Urinary bladder (tissue), 4 donors: ENCODE results near the gene PPP4C. TPM values are rescaled to one million over a fixed set of nuclear protein-coding genes. Genes with fewer than 3 reads are reported as not detected.

ENCODE experiments used
- DNase-seq: peaks from one replicate; pipeline ENCODE4 v3.0.0-alpha.2; 2015; ENCODE audit errors: extremely low spot score
- H3K27ac ChIP-seq: one replicate; pipeline ENCODE4 v1.5.1; 2013; ENCODE audit warnings: low read depth, mild to moderate bottlenecking, moderate library complexity
- H3K36me3 ChIP-seq: one replicate; pipeline ENCODE4 v1.6.1; 2013; ENCODE audit warnings: mild to moderate bottlenecking, moderate library complexity; ENCODE audit not compliant: insufficient read depth
- H3K4me1 ChIP-seq: one replicate; pipeline ENCODE4 v1.6.1; 2013; ENCODE audit warnings: mild to moderate bottlenecking, moderate library complexity; ENCODE audit not compliant: insufficient read depth
- H3K4me3 ChIP-seq: one replicate; pipeline ENCODE4 v1.5.1; 2013; ENCODE audit warnings: low read depth, low read length
- WGBS: extraction: QIAGEN DNeasy Blood & Tissue Kit; methylation state at CpG from one replicate; pipeline ENCODE4 v1.1.7; 2013; 5-methylcytosine and 5-hydroxymethylcytosine counted together
- polyA plus RNA-seq: library from polyadenylated mRNA; stranded (reverse); fragments of 200-250 nt; gene quantifications from one replicate; pipeline ENCODE4 v1.2.3, GENCODE V29; 2013
- total RNA-seq: library from RNA; depleted of rRNA; stranded (reverse); fragments of >200 nt; gene quantifications from one replicate; pipeline ENCODE4 v1.2.3, GENCODE V29; 2014
- donor health status: healthy with polysubstance abuse.
- donor health status: healthy.

Gene PPP4C
- total and polyA plus RNA-seq, 2 donors = 56.2 to 93.8 TPM

GRCh38 chr16:30065102-30065942 lies 10.5 kb upstream of the PPP4C start, which contains the start of gene ALDOA:
ALDOA (plus strand) TSS chr16:30065760; CDS start chr16:30066898, 1,138 bp downstream.
- Histone ChIP-seq H3K4me1 (no peaks in the 10 kb centered on the region), H3K36me3 (peaks cover 9% of the 10 kb centered on the region), H3K27ac (peak within 1 kb of the TSS; percentile 99), H3K4me3 (peak within 1 kb of the TSS; percentile 87)
- WGBS = under 1% methylated on average over 99 of the region's 99 CpGs
- peak; percentile 92 for DNase-seq

- Histone ChIP-seq H3K27ac (peak overlapping the region; percentile 99), H3K4me1 (no peaks in the 10 kb centered on the region), H3K4me3 (peak overlapping the region; percentile 87), H3K36me3 (peaks cover 10% of the 10 kb centered on the region)
- no peak for DNase-seq
- under 1% methylated on average over 44 of the region's 44 CpGs for WGBS
These were observed 9.6 kb upstream of the PPP4C start for GRCh38 chr16:30065943-30066760.

GRCh38 chr16:30066761-30067583 lies 8.8 kb upstream of the PPP4C start:
- peak overlapping the region; percentile 99 for H3K27ac ChIP-seq
- no peak for DNase-seq
- no peaks in the 10 kb centered on the region for H3K4me1 ChIP-seq
- H3K4me3 ChIP-seq = peak overlapping the region; percentile 87
- peaks cover 10% of the 10 kb centered on the region for H3K36me3 ChIP-seq
- WGBS = 30% methylated on average over 21 of the region's 21 CpGs

- WGBS = 67% methylated on average over 6 of the region's 6 CpGs
- Histone ChIP-seq H3K27ac (no peak overlapping the region), H3K4me1 (no peaks in the 10 kb centered on the region), H3K36me3 (peaks cover 10% of the 10 kb centered on the region), H3K4me3 (no peak overlapping the region)
- DNase-seq = no peak
These were observed 8.2 kb upstream of the PPP4C start for GRCh38 chr16:30067584-30067916.

- 82% methylated on average over 9 of the region's 9 CpGs for WGBS
- Histone ChIP-seq H3K4me3 (no peak overlapping the region), H3K4me1 (no peaks in the 10 kb centered on the region), H3K36me3 (peaks cover 10% of the 10 kb centered on the region), H3K27ac (no peak overlapping the region)
- no peak for DNase-seq
These were observed 7.5 kb upstream of the PPP4C start for GRCh38 chr16:30068333-30068732.

GRCh38 chr16:30068750-30069610 lies 6.8 kb upstream of the PPP4C start:
- H3K27ac ChIP-seq = no peak overlapping the region
- H3K4me3 ChIP-seq = no peak overlapping the region
- no peaks in the 10 kb centered on the region for H3K4me1 ChIP-seq
- no peak for DNase-seq
- WGBS = 78% methylated on average over 17 of the region's 17 CpGs
- peaks cover 10% of the 10 kb centered on the region for H3K36me3 ChIP-seq

- Histone ChIP-seq H3K27ac (no peak overlapping the region), H3K4me3 (no peak overlapping the region), H3K36me3 (peaks cover 10% of the 10 kb centered on the region), H3K4me1 (no peaks in the 10 kb centered on the region)
- 63% methylated on average over 31 of the region's 31 CpGs for WGBS
- DNase-seq = no peak
These were observed 6.0 kb upstream of the PPP4C start for GRCh38 chr16:30069611-30070462.

- H3K4me3 ChIP-seq = no peak overlapping the region
- no peaks in the 10 kb centered on the region for H3K4me1 ChIP-seq
- peaks cover 10% of the 10 kb centered on the region for H3K36me3 ChIP-seq
- DNase-seq = no peak
- H3K27ac ChIP-seq = no peak overlapping the region
These were observed 5.3 kb upstream of the PPP4C start for GRCh38 chr16:30070490-30070889.

GRCh38 chr16:30076276-30076791 lies 540 bp downstream of the PPP4C start:
- Histone ChIP-seq H3K4me1 (no peaks in the 10 kb centered on the region), H3K36me3 (peaks cover 2% of the 10 kb centered on the region), H3K27ac (peak overlapping the region; percentile 78), H3K4me3 (peak overlapping the region; percentile 96)
- DNase-seq = no peak
- 2% methylated on average over 33 of the region's 33 CpGs for WGBS

GRCh38 chr16:30077656-30078055 lies 1.9 kb downstream of the PPP4C start:
- H3K36me3 ChIP-seq = peaks cover 2% of the 10 kb centered on the region
- no peaks in the 10 kb centered on the region for H3K4me1 ChIP-seq
- 76% methylated on average over 6 of the region's 6 CpGs for WGBS
- no peak for DNase-seq
- no peak overlapping the region for H3K27ac ChIP-seq
- H3K4me3 ChIP-seq = no peak overlapping the region

- WGBS = 93% methylated on average over 7 of the region's 7 CpGs
- no peak overlapping the region for H3K4me3 ChIP-seq
- no peak overlapping the region for H3K27ac ChIP-seq
- H3K36me3 ChIP-seq = peaks cover 2% of the 10 kb centered on the region
- no peaks in the 10 kb centered on the region for H3K4me1 ChIP-seq
- DNase-seq = no peak
These were observed 3.0 kb downstream of the PPP4C start for GRCh38 chr16:30078744-30079143.

- Histone ChIP-seq H3K4me3 (no peak overlapping the region), H3K4me1 (no peaks in the 10 kb centered on the region), H3K36me3 (peaks cover 2% of the 10 kb centered on the region), H3K27ac (no peak overlapping the region)
- 87% methylated on average over 7 of the region's 7 CpGs for WGBS
- no peak for DNase-seq
These were observed 3.7 kb downstream of the PPP4C start for GRCh38 chr16:30079480-30079879.
